Measurements from ENCODE around the gene CFAP68.

Gene CFAP68

GRCh38 chr11:111886032-111886431, 6.7 kb downstream of the CFAP68 start:
- H3K9me3 ChIP-seq (ENCODE audit: control insufficient read depth, insufficient read depth, low read depth, low read length), result no peaks in the 10 kb centered on the region
- H3K4me3 ChIP-seq (ENCODE audit: low read depth, low read length), result no peak overlapping the region
- CTCF ChIA-PET, result no interaction called here
- TF ChIP-seq ZNF707 (tag by site-specific recombination; IDR thresholded peaks at IDR 0.05) (no peak), ZNF274 (IDR thresholded peaks at IDR 0.05; ENCODE audit: low read length) (no peak), ZNF274 (tag by site-specific recombination; IDR thresholded peaks at IDR 0.05; ENCODE audit: borderline replicate concordance) (no peak), ZNF558 (tag by site-specific recombination; IDR thresholded peaks at IDR 0.05) (no peak), ZSCAN30 (tag by site-specific recombination; IDR thresholded peaks at IDR 0.05) (no peak), ZNF629 (tag by site-specific recombination; IDR thresholded peaks at IDR 0.05) (no peak), ZBTB21 (tag by site-specific recombination; IDR thresholded peaks at IDR 0.05) (no peak), ZNF645 (tag by site-specific recombination; IDR thresholded peaks at IDR 0.05) (no peak), PRDM2 (tag by site-specific recombination; IDR thresholded peaks at IDR 0.05; ENCODE audit: borderline replicate concordance) (no peak), ZBTB26 (tag by site-specific recombination; optimal IDR thresholded peaks at IDR 0.05) (no peak), ZSCAN5A (tag by site-specific recombination; IDR thresholded peaks at IDR 0.05) (no peak), KLF16 (tag by site-specific recombination; IDR thresholded peaks at IDR 0.05) (no peak), ZBTB10 (tag by site-specific recombination; IDR thresholded peaks at IDR 0.05) (no peak), OVOL3 (tag by site-specific recombination; IDR thresholded peaks at IDR 0.05) (no peak), ZNF157 (tag by site-specific recombination; IDR thresholded peaks at IDR 0.05) (no peak)
- TF ChIP-seq, protein P1, sequence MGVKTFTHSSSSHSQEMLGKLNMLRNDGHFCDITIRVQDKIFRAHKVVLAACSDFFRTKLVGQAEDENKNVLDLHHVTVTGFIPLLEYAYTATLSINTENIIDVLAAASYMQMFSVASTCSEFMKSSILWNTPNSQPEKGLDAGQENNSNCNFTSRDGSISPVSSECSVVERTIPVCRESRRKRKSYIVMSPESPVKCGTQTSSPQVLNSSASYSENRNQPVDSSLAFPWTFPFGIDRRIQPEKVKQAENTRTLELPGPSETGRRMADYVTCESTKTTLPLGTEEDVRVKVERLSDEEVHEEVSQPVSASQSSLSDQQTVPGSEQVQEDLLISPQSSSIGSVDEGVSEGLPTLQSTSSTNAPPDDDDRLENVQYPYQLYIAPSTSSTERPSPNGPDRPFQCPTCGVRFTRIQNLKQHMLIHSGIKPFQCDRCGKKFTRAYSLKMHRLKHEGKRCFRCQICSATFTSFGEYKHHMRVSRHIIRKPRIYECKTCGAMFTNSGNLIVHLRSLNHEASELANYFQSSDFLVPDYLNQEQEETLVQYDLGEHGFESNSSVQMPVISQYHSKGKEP (tag by site-specific recombination; IDR thresholded peaks at IDR 0.05), result no peak
- POLR2A ChIA-PET, result interaction anchor here (0.6 kb wide), 1 partner anchor 64 kb away, joined by 5 read pairs; no protein-coding TSS in a partner anchor
- no peaks in the 10 kb centered on the region for H3K4me1 ChIP-seq (ENCODE audit: control insufficient read depth, insufficient read depth, low read length)
- no peaks in the 10 kb centered on the region for H3K36me3 ChIP-seq (ENCODE audit: control insufficient read depth in 2 of 2, insufficient read depth in 1 of 2, low read length in 2 of 2)
- no peak overlapping the region for H3K27ac ChIP-seq (ENCODE audit: extremely low read depth, low read depth, low read length)
